EH (cell line): ENCODE data around the gene SEZ6L.

Experiments
- DNase-seq: peaks from one replicate; pipeline ENCODE4 v3.0.0-alpha.2; 2015; ENCODE audit warnings: low read depth

The SEZ6L gene

DNA sequence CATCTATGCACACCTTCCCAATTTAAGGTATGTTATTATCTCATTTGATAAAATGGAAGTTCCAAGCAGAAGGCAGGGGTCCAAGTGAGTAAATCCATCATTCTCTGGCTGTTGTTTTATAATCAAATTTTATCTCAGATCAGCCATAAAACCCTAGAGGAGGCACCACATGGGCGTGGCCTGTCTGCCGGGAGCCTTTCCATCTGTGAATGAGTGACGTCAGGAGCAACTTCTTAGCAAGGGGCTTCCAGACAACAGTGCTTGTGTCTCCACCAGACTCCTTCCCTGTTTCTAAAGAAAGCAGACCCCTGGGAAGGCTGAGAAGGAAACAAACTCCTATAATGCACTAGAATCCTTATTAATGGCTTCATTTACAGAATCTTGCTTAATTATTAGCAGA is 13.5 kb downstream of the SEZ6L start:
- DNase-seq: no peak

- no peak for DNase-seq
Observed at GRCh38 chr22:26185190-26185589, 15.9 kb downstream of the SEZ6L start.

- DNase-seq: no peak
Observed at GRCh38 chr22:26188341-26188740, 19.1 kb downstream of the SEZ6L start.

DNA sequence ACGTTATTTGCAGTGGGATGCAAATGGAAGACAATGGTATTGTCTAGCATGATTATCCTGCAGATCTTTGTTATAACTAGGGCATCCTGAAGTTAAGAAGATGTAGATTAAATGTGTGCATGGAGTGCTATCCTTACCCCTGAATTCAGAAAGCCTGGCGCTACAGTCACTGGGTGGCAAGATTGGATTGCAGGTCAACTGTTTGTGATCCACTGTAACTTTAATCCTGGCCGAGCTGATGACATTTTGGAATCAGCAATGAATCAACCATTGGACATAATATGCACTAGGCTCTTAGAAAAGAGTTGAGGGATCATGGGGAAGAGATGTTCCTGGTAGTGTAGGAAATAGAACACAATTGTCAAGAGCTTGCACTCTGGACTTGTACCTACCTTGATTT is 25.1 kb downstream of the SEZ6L start:
- DNase-seq: no peak

- DNase-seq: no peak
Observed at GRCh38 chr22:26194877-26195276, 25.6 kb downstream of the SEZ6L start.

DNA sequence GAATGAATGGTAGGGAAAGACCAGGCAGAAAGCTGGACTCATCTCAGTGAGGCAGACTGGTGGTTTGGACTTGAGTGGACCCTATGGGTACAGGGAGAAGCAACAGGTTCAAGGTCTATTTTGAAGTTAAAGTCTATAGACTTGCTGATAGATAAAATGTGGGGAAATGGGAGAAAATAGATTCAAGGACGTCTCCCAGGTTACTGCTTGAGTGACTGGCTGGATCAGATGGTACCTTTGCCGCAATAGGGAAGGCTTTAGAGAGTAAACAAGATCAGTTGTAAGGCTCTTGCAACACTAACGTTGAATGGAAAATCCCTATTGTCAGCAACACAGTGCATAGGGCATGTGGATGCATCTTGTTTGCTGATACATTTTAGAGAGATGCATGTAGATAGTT is 27.4 kb downstream of the SEZ6L start:
- DNase-seq: no peak

DNA sequence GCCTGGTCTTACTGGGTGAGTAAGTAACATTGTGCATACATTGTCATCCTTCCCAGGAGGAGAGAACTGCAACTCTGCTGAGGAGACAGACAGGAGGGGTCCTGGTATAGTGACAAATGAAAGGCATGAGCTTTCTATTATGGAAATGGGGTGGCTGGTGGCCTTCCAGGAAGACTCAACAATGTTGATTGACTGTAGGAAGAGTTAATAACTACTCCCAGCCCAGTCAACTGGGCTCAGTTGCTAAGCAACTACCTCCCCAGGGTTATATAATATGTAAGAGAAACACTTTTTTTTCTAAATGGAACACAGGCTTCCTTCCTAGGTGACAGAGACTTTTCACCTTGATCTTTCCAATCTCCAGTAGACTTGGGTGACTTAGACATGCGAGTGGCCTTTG is 28.2 kb downstream of the SEZ6L start:
- DNase-seq: no peak

- no peak for DNase-seq
Observed at GRCh38 chr22:26199665-26200064, 30.4 kb downstream of the SEZ6L start.

GRCh38 chr22:26202280-26202924 is 33.1 kb downstream of the SEZ6L start:
- no peak for DNase-seq

DNA sequence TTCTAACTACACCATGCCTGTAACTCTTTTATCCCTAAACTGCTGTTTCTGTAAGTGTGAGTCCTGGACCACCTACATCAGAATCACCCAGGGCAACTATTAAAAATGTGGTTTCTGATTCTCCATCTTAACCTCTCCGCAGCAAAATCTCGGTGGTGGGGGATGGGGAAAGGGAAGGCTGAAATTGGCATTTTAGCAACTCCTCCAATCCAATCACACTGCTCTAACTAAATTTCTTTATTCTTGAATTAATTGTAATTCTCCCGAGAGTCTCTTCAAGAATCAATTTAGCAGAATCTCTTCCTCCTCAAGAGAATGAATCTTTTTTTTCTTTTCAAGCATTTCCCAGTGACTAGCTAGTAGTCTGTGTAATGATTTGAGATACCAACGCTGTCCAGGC is 36.2 kb downstream of the SEZ6L start:
- DNase-seq: no peak

DNA sequence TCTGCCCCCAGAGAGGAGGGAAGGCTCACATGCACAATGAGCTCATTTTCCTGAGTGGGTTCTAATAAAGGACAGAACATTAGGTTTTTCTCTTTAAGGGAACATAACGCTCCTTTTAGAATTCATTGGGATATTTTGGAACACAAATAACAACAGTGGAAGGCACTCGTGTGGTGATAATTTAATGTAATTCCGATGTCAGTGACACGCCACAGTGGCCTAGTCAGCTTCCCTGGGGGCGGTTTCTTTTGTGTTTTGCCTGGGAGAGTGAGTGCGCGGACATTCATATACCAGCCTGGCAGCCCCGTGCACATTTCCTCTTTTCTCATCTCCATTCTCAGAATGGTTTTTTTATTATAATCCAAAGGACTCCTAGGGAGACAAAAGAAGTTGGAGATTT is 41.1 kb downstream of the SEZ6L start:
- DNase-seq: no peak

DNA sequence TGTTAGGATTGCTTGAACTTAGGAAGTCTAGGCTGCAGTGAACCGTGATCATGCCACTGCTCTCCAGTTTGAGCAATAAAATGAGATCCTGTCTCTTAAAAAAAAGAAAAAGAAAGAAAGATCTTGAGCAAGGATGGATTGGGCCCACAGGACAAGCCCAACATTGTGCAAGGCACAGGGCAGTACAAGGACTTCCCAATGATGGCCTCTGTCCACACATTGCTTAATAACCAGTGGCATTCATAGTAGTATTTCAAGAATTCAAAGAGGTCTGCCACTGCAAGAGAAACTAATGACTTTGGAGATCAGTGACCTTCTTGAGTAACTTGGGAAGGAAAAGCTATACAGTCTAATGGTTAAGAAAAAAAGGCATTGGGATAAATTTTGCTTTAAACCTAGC is 44.6 kb downstream of the SEZ6L start:
- no peak for DNase-seq

DNA sequence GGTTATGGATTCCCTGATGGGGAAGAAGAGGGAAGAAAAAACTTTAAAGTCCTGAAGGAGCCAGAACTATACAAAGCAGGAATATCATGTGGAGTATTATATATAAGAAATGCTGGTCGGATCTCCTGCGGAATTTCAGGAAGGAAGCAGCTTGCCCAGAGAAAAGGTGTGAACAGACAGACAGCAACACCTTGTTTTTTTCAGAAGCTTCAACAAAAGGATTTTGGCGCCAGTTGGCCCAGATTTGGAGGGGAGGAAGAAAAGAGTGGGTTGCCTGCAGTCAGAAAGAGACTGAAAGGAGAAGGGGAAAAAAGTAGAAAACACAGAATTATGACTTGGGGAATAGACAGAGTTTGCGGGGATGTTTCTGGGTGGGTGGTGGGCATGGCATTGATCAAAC is 45.2 kb downstream of the SEZ6L start:
- DNase-seq: no peak

DNA sequence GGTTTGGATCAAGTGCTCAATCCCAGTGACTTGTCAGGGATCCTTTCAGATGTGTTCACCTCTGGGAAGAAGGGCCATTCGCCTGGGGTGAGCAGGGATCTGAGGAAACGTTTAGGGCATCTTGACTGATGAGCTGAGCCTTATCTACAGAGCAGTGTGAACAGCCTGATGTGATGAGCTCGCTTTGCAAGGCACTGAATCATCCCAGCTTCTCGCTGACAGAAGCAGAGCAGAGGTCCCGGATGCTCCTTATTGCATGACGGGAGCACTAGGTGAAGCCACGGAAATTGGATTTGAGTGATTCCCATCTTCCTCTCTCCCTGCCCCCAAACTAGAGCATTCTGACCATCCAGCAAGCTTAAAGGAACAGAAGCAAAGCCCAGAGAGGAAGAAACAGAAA is 46.5 kb downstream of the SEZ6L start:
- DNase-seq: no peak

DNA sequence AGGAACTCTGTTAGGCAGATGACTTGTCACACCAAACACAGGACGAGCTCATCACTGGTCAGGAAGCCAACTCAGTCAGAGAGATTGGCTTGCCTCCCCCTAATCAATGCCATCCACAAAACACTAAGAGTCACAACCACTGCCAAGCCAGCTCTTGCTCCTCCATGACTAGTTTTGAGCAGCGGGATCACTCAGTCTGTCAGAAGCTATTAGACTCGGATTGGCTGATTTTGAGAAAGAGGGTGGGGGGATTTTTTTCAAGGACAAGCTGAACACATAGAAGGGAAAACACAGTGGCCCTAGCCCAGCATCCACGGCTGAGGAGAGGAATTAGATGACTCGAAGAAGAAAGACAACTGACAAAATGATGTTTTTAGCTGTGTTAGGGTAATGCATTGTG is 55.9 kb downstream of the SEZ6L start:
- DNase-seq: no peak

DNA sequence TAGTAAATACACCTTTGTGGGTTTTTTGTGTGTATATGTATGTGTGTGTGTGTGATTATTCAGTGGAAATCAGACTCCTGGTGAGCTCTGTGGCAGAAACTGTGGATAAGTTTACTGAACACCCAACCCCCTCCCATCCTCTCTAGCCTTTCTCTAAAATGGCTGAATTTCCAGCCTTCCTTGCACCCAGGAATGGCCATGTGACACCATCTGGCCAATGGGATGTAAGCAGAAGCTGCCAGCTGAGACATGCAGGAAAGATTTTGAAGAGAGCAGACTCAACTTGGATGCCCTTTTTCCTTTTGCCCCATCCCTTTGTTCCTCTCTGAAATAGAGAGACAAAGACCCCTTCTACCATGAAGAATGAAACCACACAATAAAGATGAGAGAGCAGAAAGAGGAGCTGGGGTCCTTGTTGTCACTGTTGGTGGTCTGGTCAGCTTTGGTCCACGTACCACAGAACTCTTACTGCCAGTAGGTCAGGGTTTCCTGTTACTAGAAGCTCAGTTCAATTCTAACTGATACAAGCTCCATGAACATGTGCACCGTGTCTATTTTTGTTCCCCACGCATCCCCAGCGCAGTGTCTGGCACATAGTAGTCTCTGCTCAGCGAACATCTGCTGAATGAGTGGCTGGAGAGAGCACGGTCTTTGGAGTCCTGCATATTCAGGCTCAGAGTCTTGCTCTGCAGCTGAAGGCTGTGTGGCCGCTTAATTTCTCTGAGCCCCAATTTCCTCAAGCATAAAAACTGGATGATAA is 57.5 kb downstream of the SEZ6L start:
- DNase-seq: no peak

DNA sequence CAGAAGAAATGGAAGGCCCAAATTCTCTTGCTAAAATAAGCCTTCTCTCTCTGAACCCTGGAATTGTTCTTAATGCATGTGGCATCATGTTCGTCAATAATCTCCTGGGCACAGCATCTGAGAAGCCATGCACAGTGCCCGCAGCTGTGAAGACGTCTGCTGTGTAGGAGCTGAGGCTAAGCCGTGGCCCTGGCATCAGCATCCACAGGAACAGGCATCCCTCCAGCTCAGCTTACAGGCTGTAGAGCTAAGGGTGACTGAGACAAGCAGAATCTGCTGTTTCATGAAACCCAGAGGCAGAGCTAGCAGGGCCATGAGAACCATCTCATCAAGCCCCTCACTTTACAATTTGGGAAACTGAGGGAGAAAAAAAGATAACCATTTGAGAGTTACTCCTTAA is 60.6 kb downstream of the SEZ6L start:
- DNase-seq: no peak

GRCh38 chr22:26234296-26234695 is 65.0 kb downstream of the SEZ6L start:
- DNase-seq: no peak

DNA sequence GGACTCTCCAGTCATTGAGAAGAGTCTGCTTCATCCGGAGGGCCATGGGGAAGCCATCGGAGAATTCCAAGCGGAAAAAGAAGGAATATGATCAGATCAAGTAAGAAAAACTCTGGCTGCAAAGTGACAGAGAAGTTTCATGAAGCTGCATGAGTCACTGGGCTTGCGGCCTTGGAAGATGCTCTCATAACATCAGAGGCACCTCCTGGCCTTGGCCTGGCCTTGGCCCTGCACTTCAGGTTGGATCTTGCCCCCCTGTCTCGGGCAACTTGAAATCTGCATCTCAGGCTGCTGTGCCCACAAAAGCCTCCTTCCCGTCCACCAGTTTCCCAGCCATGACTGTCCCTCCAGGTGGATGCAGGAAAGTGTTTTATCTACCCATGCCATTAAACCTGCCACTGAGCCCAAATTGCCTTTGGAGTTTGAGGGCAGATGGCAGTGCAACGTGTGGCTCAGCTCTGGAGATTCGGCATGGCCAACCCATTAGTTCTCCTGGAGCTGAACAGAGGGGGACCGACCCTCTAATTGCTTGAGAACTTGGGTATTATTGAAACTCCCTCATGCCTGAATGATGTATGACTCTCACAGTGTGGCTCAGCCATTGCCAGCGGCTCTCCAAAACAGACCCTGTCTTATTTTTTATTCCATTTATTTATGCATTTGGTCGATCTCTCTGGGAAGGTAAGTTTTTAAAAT is 66.7 kb downstream of the SEZ6L start:
- DNase-seq: no peak

DNA sequence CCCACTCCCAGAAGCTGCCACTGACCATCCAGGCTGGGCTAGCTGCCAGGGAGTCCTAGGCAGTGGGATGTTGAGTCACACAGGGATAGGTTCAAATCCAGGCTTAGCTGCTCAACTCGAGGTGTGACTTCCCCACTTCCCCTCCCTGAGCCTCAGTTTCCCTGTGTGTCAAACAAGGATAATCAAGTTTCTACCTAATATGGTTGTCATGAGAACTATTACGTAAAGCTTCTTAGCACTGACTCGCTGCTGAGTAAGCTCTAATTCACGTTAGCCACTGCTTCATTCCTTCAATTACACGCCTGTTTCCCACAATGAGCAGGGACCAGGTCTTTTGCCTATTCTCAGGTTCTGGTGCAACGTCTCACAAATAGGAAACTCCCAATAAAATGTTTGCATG is 67.7 kb downstream of the SEZ6L start:
- peak; percentile 11 for DNase-seq

- DNase-seq: no peak
Observed at GRCh38 chr22:26238596-26238995, 69.3 kb downstream of the SEZ6L start.

- no peak for DNase-seq
Observed at GRCh38 chr22:26239581-26239980, 70.3 kb downstream of the SEZ6L start.

- no peak for DNase-seq
Observed at GRCh38 chr22:26241361-26241760, 72.1 kb downstream of the SEZ6L start.
